Dedifferentiated amniotic fluid mesenchymal stem cell (primary cell): Measurements from ENCODE around the gene MITF.
A peak's percentile ranks its signal among the peaks of the same experiment; 100 is the strongest.

ENCODE experiments used
- DNase-seq: peaks from one replicate; pipeline ENCODE4 v3.0.0-alpha.2; 2016; ENCODE audit errors: extremely low spot score

The MITF gene

GRCh38 chr3:69739204-69740102, at the start of gene MITF:
TSS of gene MITF (plus strand) at chr3:69739464. CDS start at chr3:69739598, 134 bp downstream.
- DNase-seq, result peak; percentile 91

- DNase-seq, result no peak
These were observed 47.4 kb upstream of the MITF start for GRCh38 chr3:69691860-69692259.

- no peak for DNase-seq
These were observed 46.5 kb upstream of the MITF start for GRCh38 chr3:69692761-69693160.

- no peak for DNase-seq
These were observed 43.8 kb upstream of the MITF start for GRCh38 chr3:69695443-69695842.

- DNase-seq, result no peak
These were observed 43.3 kb upstream of the MITF start for GRCh38 chr3:69695933-69696332.

GRCh38 chr3:69696367-69696766, 42.9 kb upstream of the MITF start:
- no peak for DNase-seq

GRCh38 chr3:69697381-69697780, 41.9 kb upstream of the MITF start:
- no peak for DNase-seq

- no peak for DNase-seq
These were observed 40.5 kb upstream of the MITF start for GRCh38 chr3:69698728-69699127.

GRCh38 chr3:69699183-69699582, 40.1 kb upstream of the MITF start:
- DNase-seq, result no peak

GRCh38 chr3:69700949-69701348, 38.3 kb upstream of the MITF start:
- no peak for DNase-seq

- peak; percentile 23 for DNase-seq
These were observed 28.9 kb upstream of the MITF start for GRCh38 chr3:69710153-69710977.

- no peak for DNase-seq
These were observed 27.0 kb upstream of the MITF start for GRCh38 chr3:69712269-69712668.

GRCh38 chr3:69712933-69713332, 26.3 kb upstream of the MITF start:
- no peak for DNase-seq

GRCh38 chr3:69715204-69715603, 24.1 kb upstream of the MITF start:
- no peak for DNase-seq

- no peak for DNase-seq
These were observed 23.1 kb upstream of the MITF start for GRCh38 chr3:69716119-69716518.

- no peak for DNase-seq
These were observed 20.2 kb upstream of the MITF start for GRCh38 chr3:69718866-69719586.

GRCh38 chr3:69719587-69720122, 19.6 kb upstream of the MITF start:
- no peak for DNase-seq

GRCh38 chr3:69720824-69721223, 18.4 kb upstream of the MITF start:
- DNase-seq, result no peak

GRCh38 chr3:69723389-69723788, 15.9 kb upstream of the MITF start:
- no peak for DNase-seq

GRCh38 chr3:69724722-69725435, 14.4 kb upstream of the MITF start:
- DNase-seq, result no peak

GRCh38 chr3:69725994-69726571, 13.2 kb upstream of the MITF start:
- no peak for DNase-seq
